HCEC 1CT (cell line): ENCODE data around the gene DRG2.

Experiments
- DNase-seq: peaks from one replicate; pipeline ENCODE4 v3.0.0-alpha.2; 2017

The DRG2 gene

GRCh38 chr17:18079543-18079942 lies 8.2 kb upstream of the DRG2 start:
- DNase-seq: no peak

GRCh38 chr17:18084256-18084655 lies 3.5 kb upstream of the DRG2 start:
- DNase-seq: no peak

GRCh38 chr17:18089613-18090012 lies 1.9 kb downstream of the DRG2 start:
- no peak for DNase-seq

- DNase-seq: peak; percentile 76
These were observed 6.1 kb downstream of the DRG2 start for GRCh38 chr17:18093616-18094408.

- no peak for DNase-seq
These were observed 6.7 kb downstream of the DRG2 start for GRCh38 chr17:18094409-18094807.

- DNase-seq: no peak
These were observed 11.8 kb downstream of the DRG2 start for GRCh38 chr17:18099516-18099915.

- no peak for DNase-seq
These were observed 12.9 kb downstream of the DRG2 start for GRCh38 chr17:18100616-18101015.

- no peak for DNase-seq
These were observed 14.1 kb downstream of the DRG2 start for GRCh38 chr17:18101828-18102227.

- no peak for DNase-seq
These were observed 14.9 kb downstream of the DRG2 start for GRCh38 chr17:18102640-18103039.

- no peak for DNase-seq
These were observed 17.3 kb downstream of the DRG2 start for GRCh38 chr17:18105027-18105426.

GRCh38 chr17:18105595-18105994 lies 17.8 kb downstream of the DRG2 start:
- no peak for DNase-seq

GRCh38 chr17:18106211-18106610 lies 18.5 kb downstream of the DRG2 start:
- no peak for DNase-seq

- DNase-seq: no peak
These were observed 19.5 kb downstream of the DRG2 start for GRCh38 chr17:18107061-18107790.

GRCh38 chr17:18107971-18108370 lies 20.2 kb downstream of the DRG2 start:
- DNase-seq: no peak

GRCh38 chr17:18108401-18109312 lies 20.9 kb downstream of the DRG2 start, which contains the start of gene MYO15A:
TSS of gene MYO15A (plus strand) at chr17:18108756. CDS start at chr17:18118801, 10,045 bp downstream.
- DNase-seq: no peak

GRCh38 chr17:18109935-18110485 lies 22.3 kb downstream of the DRG2 start:
- DNase-seq: no peak

GRCh38 chr17:18110636-18111145 lies 22.9 kb downstream of the DRG2 start:
- DNase-seq: no peak

GRCh38 chr17:18111330-18111971 lies 23.7 kb downstream of the DRG2 start:
- DNase-seq: no peak

GRCh38 chr17:18115517-18115916 lies 27.8 kb downstream of the DRG2 start:
- no peak for DNase-seq

- DNase-seq: no peak
These were observed 28.3 kb downstream of the DRG2 start for GRCh38 chr17:18116078-18116477.

GRCh38 chr17:18117533-18117932 lies 29.8 kb downstream of the DRG2 start:
- DNase-seq: no peak
